Measurements from ENCODE around the gene PGRMC2. TPM values are rescaled to one million over a fixed set of nuclear protein-coding genes. Genes with fewer than 3 reads are reported as not detected.

Gene PGRMC2
- total RNA-seq, 1 experiment from 2014 or later = 29.9 TPM

DNA sequence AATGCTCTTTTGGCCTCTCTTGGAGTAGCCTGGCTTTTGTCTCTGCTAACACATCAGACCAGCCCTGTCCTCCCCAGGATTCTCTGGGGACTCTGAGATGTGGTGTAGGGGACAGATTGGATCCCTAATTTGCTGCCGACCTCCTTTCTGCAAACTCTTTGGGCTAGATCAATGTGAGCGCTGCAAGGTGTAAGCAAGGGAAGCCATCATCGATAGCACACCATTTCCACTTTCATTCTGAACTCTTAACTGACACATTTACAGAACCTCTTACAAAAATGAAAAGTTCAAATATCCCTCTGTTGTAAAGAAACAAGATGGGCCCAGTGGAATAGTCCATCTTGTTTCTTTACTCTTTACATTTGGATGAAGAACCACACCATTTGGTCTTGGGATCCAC lies 46.6 kb downstream of the PGRMC2 start:
- Histone ChIP-seq H2AFZ (ENCODE audit: low read length) (no peak overlapping the region), H3K9me3 (ENCODE audit: low read length) (no peaks in the 10 kb centered on the region), H3K9me2 (replicated peaks; ENCODE audit: insufficient read depth, low read length) (no peaks in the 10 kb centered on the region), H3K27me3 (ENCODE audit: low read length) (peaks cover 7% of the 10 kb centered on the region; the same call in 1 of the 2 replicates), H3K36me3 (ENCODE audit: insufficient read depth, low read length) (no peaks in the 10 kb centered on the region), H3K79me2 (ENCODE audit: low read length) (no peaks in the 10 kb centered on the region), H3K4me1 (ENCODE audit: low read length) (peaks cover 9% of the 10 kb centered on the region; the same call in 1 of the 2 replicates), H3K9ac (ENCODE audit: low read length) (no peak overlapping the region), H3K27ac (ENCODE audit: low read length) (no peak overlapping the region), H3K4me3 (ENCODE audit: low read length) (no peak overlapping the region), H4K20me1 (ENCODE audit: insufficient read depth, low read depth, low read length) (no peaks in the 10 kb centered on the region), H3K4me2 (ENCODE audit: low read depth, low read length, poor library complexity, severe bottlenecking) (no peak overlapping the region)
- no peak for DNase-seq

DNA sequence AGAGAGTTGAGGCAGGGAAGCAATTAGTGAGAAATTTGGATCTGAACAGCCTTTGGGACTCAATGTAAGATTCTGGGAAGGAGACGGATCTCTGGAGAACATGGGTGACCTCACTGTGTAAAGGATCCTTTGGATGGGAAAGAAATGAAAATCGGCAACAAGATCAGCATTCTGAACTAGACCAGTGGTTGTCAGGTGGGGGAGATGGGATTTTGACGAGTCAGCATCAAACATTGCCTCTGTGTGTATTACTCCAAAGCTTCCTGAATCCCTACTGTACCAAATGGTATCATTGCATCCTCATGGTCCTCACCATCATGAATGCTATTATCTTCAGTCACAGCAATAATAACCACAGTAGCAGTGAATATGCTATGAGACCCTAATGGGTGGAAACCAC lies 52.8 kb downstream of the PGRMC2 start:
- H4K20me1 ChIP-seq (ENCODE audit: insufficient read depth, low read depth, low read length) = no peaks in the 10 kb centered on the region
- H3K9me2 ChIP-seq (replicated peaks; ENCODE audit: insufficient read depth, low read length) = no peaks in the 10 kb centered on the region
- DNase-seq = no peak
- H3K4me3 ChIP-seq (ENCODE audit: low read length) = no peak overlapping the region
- no peak overlapping the region for H3K9ac ChIP-seq (ENCODE audit: low read length)
- H3K4me2 ChIP-seq (ENCODE audit: low read depth, low read length, poor library complexity, severe bottlenecking) = no peak overlapping the region
- H3K79me2 ChIP-seq (ENCODE audit: low read length) = no peaks in the 10 kb centered on the region
- no peak overlapping the region for H2AFZ ChIP-seq (ENCODE audit: low read length)
- no peaks in the 10 kb centered on the region for H3K27me3 ChIP-seq (ENCODE audit: low read length)
- no peak overlapping the region for H3K27ac ChIP-seq (ENCODE audit: low read length)
- peaks cover 9% of the 10 kb centered on the region for H3K4me1 ChIP-seq (ENCODE audit: low read length)
- H3K9me3 ChIP-seq (ENCODE audit: low read length) = no peaks in the 10 kb centered on the region
- no peaks in the 10 kb centered on the region for H3K36me3 ChIP-seq (ENCODE audit: insufficient read depth, low read length)

DNA sequence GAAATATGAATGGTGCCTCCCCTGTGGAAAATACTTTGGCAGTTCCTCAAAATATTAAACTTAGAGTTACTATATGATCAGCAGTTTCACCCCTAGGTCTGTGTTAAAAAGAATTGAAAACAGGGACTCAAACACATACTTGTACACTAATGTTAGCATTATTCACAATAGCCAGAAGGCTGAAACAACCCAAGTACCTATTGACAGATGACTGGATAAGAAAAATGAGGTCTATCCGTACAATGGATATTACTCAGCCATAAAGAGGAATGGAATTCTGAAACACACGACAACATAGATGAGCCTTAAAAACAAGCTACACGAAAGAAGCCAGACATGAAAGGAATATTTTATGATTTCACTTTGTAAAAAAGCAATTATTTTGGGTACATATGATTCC lies 54.9 kb downstream of the PGRMC2 start:
- Histone ChIP-seq H3K79me2 (ENCODE audit: low read length) (no peaks in the 10 kb centered on the region), H3K4me1 (ENCODE audit: low read length) (peaks cover 9% of the 10 kb centered on the region), H3K9ac (ENCODE audit: low read length) (no peak overlapping the region), H3K36me3 (ENCODE audit: insufficient read depth, low read length) (no peaks in the 10 kb centered on the region), H3K9me2 (replicated peaks; ENCODE audit: insufficient read depth, low read length) (no peaks in the 10 kb centered on the region), H3K4me2 (ENCODE audit: low read depth, low read length, poor library complexity, severe bottlenecking) (no peak overlapping the region), H3K4me3 (ENCODE audit: low read length) (no peak overlapping the region), H3K27me3 (ENCODE audit: low read length) (no peaks in the 10 kb centered on the region), H4K20me1 (ENCODE audit: insufficient read depth, low read depth, low read length) (no peaks in the 10 kb centered on the region), H3K27ac (ENCODE audit: low read length) (no peak overlapping the region), H3K9me3 (ENCODE audit: low read length) (no peaks in the 10 kb centered on the region), H2AFZ (ENCODE audit: low read length) (no peak overlapping the region)
- no peak for DNase-seq

DNA sequence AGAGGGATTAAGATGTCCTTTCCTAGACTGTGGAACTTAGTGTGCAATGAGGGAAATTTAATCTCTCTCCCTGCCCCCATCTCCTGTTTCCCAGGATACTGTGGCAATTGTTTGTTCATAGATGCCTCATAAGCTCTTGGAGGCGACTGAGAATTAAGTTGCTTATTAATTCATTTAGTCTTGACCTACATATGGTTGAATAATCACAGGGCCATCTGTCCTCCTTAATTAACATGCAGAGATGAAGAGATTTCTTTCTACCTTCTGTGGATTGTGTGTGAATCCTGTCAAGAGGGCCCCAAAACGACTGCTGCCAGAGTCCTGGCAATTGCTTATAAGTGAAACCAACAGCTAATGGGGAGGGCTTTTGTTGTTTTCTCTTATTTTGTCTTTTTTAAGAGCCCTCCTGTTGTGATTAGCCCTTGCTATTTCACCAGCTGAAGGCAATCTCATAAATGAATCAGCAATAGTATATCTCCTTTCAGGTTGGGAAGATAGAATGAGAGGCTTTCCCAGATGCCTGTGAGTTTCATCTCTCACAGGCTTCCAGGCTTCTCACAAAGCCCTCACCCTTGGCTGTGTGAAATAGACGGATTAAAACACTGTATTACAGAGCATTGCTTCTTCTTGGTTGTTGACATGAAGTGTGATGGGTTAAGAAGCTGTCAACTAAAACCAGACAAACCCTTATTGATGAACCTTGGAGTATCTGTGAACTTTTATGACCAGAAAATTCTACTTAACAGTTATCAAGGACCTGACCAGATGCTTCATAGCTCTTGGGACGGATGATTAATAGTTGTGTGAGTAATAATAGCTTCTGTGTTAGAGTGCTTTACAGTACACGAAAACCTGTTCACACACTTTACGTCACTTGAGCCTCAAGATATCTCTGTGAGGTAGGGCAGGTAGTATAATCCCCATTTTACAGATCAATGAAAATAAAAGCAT lies 58.5 kb downstream of the PGRMC2 start:
- no peak for DNase-seq
- Histone ChIP-seq H3K9me3 (ENCODE audit: low read length) (no peaks in the 10 kb centered on the region), H3K27me3 (ENCODE audit: low read length) (no peaks in the 10 kb centered on the region), H3K9me2 (replicated peaks; ENCODE audit: insufficient read depth, low read length) (no peaks in the 10 kb centered on the region), H3K4me2 (ENCODE audit: low read depth, low read length, poor library complexity, severe bottlenecking) (no peak overlapping the region), H2AFZ (ENCODE audit: low read length) (no peak overlapping the region), H3K79me2 (ENCODE audit: low read length) (no peaks in the 10 kb centered on the region), H4K20me1 (ENCODE audit: insufficient read depth, low read depth, low read length) (no peaks in the 10 kb centered on the region), H3K9ac (ENCODE audit: low read length) (no peak overlapping the region), H3K27ac (ENCODE audit: low read length) (no peak overlapping the region), H3K36me3 (ENCODE audit: insufficient read depth, low read length) (no peaks in the 10 kb centered on the region), H3K4me1 (ENCODE audit: low read length) (peaks cover 6% of the 10 kb centered on the region), H3K4me3 (ENCODE audit: low read length) (no peak overlapping the region)

DNA sequence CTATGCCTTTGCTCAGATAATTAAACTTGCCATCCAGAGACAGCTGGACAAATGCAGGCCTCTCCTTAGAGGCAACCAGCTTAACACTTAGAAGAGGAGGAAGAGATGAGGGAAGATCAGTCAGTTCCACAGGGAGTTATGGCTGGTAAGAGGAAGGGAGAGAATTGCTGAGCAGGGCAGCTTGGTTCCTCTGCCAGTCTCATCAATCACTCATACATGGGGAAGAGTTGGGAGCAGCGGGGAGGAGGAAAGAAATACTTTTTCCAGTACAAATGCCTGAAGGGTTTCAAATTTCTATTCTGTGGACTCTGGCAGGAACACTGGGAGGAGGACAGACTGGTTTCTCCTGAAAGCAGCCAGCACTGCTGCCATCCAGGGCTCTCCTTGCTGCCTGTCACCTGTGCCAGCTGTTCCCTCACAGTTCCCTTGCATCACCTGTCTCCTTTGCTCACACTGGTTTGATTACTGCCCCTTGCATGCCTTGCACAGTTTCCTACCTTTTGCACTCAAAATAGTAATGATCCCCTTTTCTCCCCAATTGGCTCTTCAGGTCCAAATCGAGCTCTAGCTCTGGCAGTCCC lies 59.5 kb downstream of the PGRMC2 start:
- Histone ChIP-seq H3K9ac (ENCODE audit: low read length) (no peak overlapping the region), H3K79me2 (ENCODE audit: low read length) (no peaks in the 10 kb centered on the region), H4K20me1 (ENCODE audit: insufficient read depth, low read depth, low read length) (no peaks in the 10 kb centered on the region), H3K9me3 (ENCODE audit: low read length) (no peaks in the 10 kb centered on the region), H2AFZ (ENCODE audit: low read length) (no peak overlapping the region), H3K9me2 (replicated peaks; ENCODE audit: insufficient read depth, low read length) (no peaks in the 10 kb centered on the region), H3K4me3 (ENCODE audit: low read length) (no peak overlapping the region), H3K4me1 (ENCODE audit: low read length) (no peaks in the 10 kb centered on the region), H3K4me2 (ENCODE audit: low read depth, low read length, poor library complexity, severe bottlenecking) (no peak overlapping the region), H3K27ac (ENCODE audit: low read length) (no peak overlapping the region), H3K27me3 (ENCODE audit: low read length) (no peaks in the 10 kb centered on the region), H3K36me3 (ENCODE audit: insufficient read depth, low read length) (no peaks in the 10 kb centered on the region)
- DNase-seq = no peak

DNA sequence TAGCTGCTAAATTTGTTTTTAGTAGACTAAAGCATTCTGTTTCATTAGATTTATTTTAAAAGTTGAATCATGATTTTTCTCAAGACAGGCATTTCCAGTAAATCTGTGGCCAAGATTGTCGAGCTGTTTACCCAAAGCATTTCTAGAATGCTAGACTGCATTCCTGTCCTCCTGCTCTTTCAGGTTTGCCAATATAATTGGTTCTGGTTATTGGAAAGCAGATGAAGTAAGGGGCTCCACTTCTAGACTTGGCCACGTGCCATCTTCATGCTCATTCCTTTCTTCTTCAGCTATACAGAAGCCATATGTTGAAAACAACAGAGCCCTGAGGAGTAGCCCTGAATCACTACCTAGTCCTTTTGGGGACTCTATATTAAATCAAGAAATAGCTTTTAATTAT lies 62.5 kb downstream of the PGRMC2 start:
- peaks cover 7% of the 10 kb centered on the region; the same call in 1 of the 2 replicates for H3K36me3 ChIP-seq (ENCODE audit: insufficient read depth, low read length)
- no peaks in the 10 kb centered on the region for H3K4me1 ChIP-seq (ENCODE audit: low read length)
- no peaks in the 10 kb centered on the region for H3K27me3 ChIP-seq (ENCODE audit: low read length)
- DNase-seq = no peak
- H3K9me3 ChIP-seq (ENCODE audit: low read length) = no peaks in the 10 kb centered on the region
- H3K27ac ChIP-seq (ENCODE audit: low read length) = no peak overlapping the region
- no peak overlapping the region for H3K4me3 ChIP-seq (ENCODE audit: low read length)
- no peak overlapping the region for H3K9ac ChIP-seq (ENCODE audit: low read length)
- H3K4me2 ChIP-seq (ENCODE audit: low read depth, low read length, poor library complexity, severe bottlenecking) = no peak overlapping the region
- no peaks in the 10 kb centered on the region for H3K9me2 ChIP-seq (replicated peaks; ENCODE audit: insufficient read depth, low read length)
- no peak overlapping the region for H2AFZ ChIP-seq (ENCODE audit: low read length)
- no peaks in the 10 kb centered on the region for H3K79me2 ChIP-seq (ENCODE audit: low read length)
- no peaks in the 10 kb centered on the region for H4K20me1 ChIP-seq (ENCODE audit: insufficient read depth, low read depth, low read length)

DNA sequence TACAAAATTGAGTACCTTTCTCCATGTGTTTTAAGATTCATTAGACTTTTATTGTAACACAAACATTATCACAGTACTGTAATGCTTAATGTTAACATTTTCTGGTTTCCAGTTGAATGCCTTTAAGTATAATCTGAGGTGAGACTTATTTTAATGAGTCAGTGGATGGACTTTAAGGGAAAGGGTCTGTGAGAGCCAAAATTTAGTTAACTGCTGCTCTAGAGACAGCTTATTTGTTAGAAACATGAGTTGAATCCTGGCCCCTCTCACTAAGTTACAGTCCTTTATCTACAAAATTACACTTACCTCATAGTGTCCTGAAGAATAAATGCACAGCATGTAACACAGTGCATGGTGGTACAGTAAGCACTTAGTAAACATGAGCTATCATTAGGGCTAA lies 66.0 kb downstream of the PGRMC2 start:
- H3K36me3 ChIP-seq (ENCODE audit: insufficient read depth, low read length) = peaks cover 7% of the 10 kb centered on the region; the same call in 1 of the 2 replicates
- no peak overlapping the region for H3K27ac ChIP-seq (ENCODE audit: low read length)
- no peaks in the 10 kb centered on the region for H4K20me1 ChIP-seq (ENCODE audit: insufficient read depth, low read depth, low read length)

More for the DNA sequence above, 66.0 kb downstream of the PGRMC2 start:
- DNase-seq = no peak
- Histone ChIP-seq H3K4me2 (ENCODE audit: low read depth, low read length, poor library complexity, severe bottlenecking) (no peak overlapping the region), H3K79me2 (ENCODE audit: low read length) (no peaks in the 10 kb centered on the region), H3K4me1 (ENCODE audit: low read length) (no peaks in the 10 kb centered on the region), H3K9ac (ENCODE audit: low read length) (no peak overlapping the region), H3K9me2 (replicated peaks; ENCODE audit: insufficient read depth, low read length) (no peaks in the 10 kb centered on the region), H3K9me3 (ENCODE audit: low read length) (no peaks in the 10 kb centered on the region), H2AFZ (ENCODE audit: low read length) (no peak overlapping the region), H3K4me3 (ENCODE audit: low read length) (no peak overlapping the region), H3K27me3 (ENCODE audit: low read length) (no peaks in the 10 kb centered on the region)

All from Karpas-422 (cell line).